KMS-11 (cell line): ENCODE measurements around the gene HSF2BP.
A peak's percentile ranks its signal among the peaks of the same experiment; 100 is the strongest.
"Not testable (repeated sequence)": the region's sequence is repeated elsewhere in the genome, so short reads cannot be mapped to it uniquely, and the experiment has no call there.

Experiments
- H2AFZ ChIP-seq: fragments of 200-600 bp; sonication (generic); 2 replicates; pipeline ENCODE4 v1.6.1; 2016; ENCODE audit warnings: antibody characterized with exemption, mixed run types, low read depth
- H3K27ac ChIP-seq: fragments of 200-600 bp; sonication (generic); 2 replicates; pipeline ENCODE4 v1.6.1; 2016; ENCODE audit warnings: mild to moderate bottlenecking, mixed run types
- H3K27me3 ChIP-seq: fragments of 200-600 bp; sonication (generic); 2 replicates; pipeline ENCODE4 v1.6.1; 2017; ENCODE audit warnings: mild to moderate bottlenecking, low read depth, mixed run types, moderate library complexity; ENCODE audit not compliant: insufficient read depth
- H3K36me3 ChIP-seq: fragments of 200-600 bp; sonication (generic); 2 replicates; pipeline ENCODE4 v1.6.1; 2017; ENCODE audit warnings: mild to moderate bottlenecking, mixed run types; ENCODE audit not compliant: insufficient read depth
- H3K4me1 ChIP-seq: fragments of 200-600 bp; sonication (generic); 2 replicates; pipeline ENCODE4 v1.6.1; 2016; ENCODE audit warnings: mild to moderate bottlenecking, low read depth, mixed run types; ENCODE audit not compliant: poor library complexity, severe bottlenecking
- H3K4me2 ChIP-seq: fragments of 200-600 bp; sonication (generic); 2 replicates; pipeline ENCODE4 v1.7.0; 2016; ENCODE audit warnings: mild to moderate bottlenecking, mixed run types
- H3K4me3 ChIP-seq: fragments of 200-600 bp; sonication (generic); IDR thresholded peaks from 2 replicates; pipeline ENCODE4 v1.6.1; 2017; ENCODE audit warnings: low read depth, low read length, mixed read lengths; ENCODE audit not compliant: insufficient read depth
- H3K79me2 ChIP-seq: fragments of 200-600 bp; sonication (generic); 2 replicates; pipeline ENCODE4 v1.6.1; 2016; ENCODE audit warnings: low read depth, mixed run types; ENCODE audit not compliant: insufficient read depth
- H3K9ac ChIP-seq: fragments of 200-600 bp; sonication (generic); 2 replicates; pipeline ENCODE4 v1.6.1; 2016; ENCODE audit warnings: mild to moderate bottlenecking, mixed run types
- H4K20me1 ChIP-seq: fragments of 200-600 bp; sonication (generic); 2 replicates; pipeline ENCODE4 v1.6.1; 2016; ENCODE audit warnings: mild to moderate bottlenecking, mixed run types; ENCODE audit not compliant: insufficient read depth
- TF ChIP-seq, protein P1 (sequence below): fragments of 200-600 bp; sonication (generic); conservative IDR thresholded peaks from 2 replicates; pipeline ENCODE4 v1.6.1; 2017; ENCODE audit warnings: low read depth, mild to moderate bottlenecking, antibody characterized with exemption, low read length, moderate library complexity, mixed read lengths

HSF2BP gene

DNA sequence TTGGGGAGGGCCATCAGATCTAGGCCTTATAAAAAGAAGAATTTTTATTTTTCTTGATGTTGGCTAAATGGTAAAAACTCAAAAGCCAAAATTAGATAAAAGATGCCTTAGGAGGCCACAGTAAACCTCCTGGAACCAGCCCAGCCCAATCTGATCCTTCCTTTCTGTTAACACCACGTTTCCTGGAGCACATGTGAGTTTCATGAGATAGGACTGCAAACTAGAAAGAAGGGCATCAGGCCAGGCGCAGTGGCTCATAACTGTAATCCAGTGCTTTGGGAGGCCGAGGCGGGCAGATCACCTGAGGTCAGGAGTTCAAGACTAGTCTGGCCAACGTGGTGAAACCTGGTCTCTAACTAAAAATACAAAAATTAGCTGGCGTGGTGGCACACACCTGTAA, 6.7 kb downstream of the HSF2BP start:
- H3K9ac ChIP-seq, result no peak overlapping the region
- no peaks in the 10 kb centered on the region for H3K36me3 ChIP-seq
- H3K79me2 ChIP-seq, result no peaks in the 10 kb centered on the region
- H3K4me1 ChIP-seq, result no peaks in the 10 kb centered on the region
- H3K4me2 ChIP-seq, result no peak overlapping the region
- no peak overlapping the region for H3K27ac ChIP-seq
- TF ChIP-seq, protein P1, sequence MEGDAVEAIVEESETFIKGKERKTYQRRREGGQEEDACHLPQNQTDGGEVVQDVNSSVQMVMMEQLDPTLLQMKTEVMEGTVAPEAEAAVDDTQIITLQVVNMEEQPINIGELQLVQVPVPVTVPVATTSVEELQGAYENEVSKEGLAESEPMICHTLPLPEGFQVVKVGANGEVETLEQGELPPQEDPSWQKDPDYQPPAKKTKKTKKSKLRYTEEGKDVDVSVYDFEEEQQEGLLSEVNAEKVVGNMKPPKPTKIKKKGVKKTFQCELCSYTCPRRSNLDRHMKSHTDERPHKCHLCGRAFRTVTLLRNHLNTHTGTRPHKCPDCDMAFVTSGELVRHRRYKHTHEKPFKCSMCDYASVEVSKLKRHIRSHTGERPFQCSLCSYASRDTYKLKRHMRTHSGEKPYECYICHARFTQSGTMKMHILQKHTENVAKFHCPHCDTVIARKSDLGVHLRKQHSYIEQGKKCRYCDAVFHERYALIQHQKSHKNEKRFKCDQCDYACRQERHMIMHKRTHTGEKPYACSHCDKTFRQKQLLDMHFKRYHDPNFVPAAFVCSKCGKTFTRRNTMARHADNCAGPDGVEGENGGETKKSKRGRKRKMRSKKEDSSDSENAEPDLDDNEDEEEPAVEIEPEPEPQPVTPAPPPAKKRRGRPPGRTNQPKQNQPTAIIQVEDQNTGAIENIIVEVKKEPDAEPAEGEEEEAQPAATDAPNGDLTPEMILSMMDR, result no peak
- H2AFZ ChIP-seq, result no peak overlapping the region
- no peak overlapping the region for H3K4me3 ChIP-seq
- no peaks in the 10 kb centered on the region for H4K20me1 ChIP-seq
- no peaks in the 10 kb centered on the region for H3K27me3 ChIP-seq

DNA sequence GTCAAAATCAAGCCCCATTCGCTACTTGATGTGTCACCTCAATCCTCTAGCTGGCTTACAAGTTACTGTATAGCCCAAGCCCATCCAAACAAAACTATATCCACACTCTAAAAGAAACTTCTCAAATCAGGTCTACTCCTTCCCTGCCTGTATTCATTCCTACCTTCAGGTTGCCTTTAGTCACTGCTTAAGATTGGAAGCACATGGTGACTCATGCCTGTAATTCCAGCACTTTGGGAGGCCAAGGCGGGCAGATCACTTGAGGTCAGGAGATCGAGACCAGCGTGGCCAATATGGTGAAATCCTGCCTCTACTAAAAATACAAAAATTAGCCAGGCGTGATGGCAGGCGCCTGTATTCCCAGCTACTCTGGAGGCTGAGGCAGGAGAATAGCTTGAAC, 7.4 kb downstream of the HSF2BP start:
- not testable (repeated sequence) for H2AFZ ChIP-seq, H4K20me1 ChIP-seq, H3K36me3 ChIP-seq, H3K4me2 ChIP-seq, H3K4me3 ChIP-seq, H3K4me1 ChIP-seq, H3K27me3 ChIP-seq, H3K27ac ChIP-seq, H3K9ac ChIP-seq, H3K79me2 ChIP-seq

DNA sequence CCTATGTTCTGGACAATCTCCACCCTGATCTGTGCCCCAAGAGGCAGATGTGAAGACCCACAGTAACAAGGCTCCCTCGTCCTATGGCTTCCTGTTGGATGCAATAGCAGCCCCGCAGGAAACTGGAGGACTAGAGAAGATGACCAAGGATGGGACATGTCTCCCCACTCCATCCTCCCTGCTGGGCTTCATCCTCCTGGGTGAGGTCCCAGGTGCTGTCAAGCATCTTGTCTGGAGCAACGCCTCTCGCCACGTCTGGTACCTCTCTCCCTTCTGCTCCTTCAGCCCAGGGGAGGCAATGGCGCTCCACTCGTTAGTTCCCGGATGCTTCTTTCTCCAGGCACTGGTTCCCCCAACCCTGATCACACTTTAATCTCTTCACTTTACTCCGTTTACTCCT, 11.1 kb downstream of the HSF2BP start:
- Histone ChIP-seq H3K36me3 (no peaks in the 10 kb centered on the region), H3K4me2 (no peak overlapping the region), H2AFZ (no peak overlapping the region), H3K27ac (no peak overlapping the region), H3K27me3 (no peaks in the 10 kb centered on the region), H3K4me1 (peaks cover 23% of the 10 kb centered on the region), H3K9ac (no peak overlapping the region), H3K4me3 (no peak overlapping the region), H4K20me1 (no peaks in the 10 kb centered on the region), H3K79me2 (no peaks in the 10 kb centered on the region)
- TF ChIP-seq, protein P1, result no peak

DNA sequence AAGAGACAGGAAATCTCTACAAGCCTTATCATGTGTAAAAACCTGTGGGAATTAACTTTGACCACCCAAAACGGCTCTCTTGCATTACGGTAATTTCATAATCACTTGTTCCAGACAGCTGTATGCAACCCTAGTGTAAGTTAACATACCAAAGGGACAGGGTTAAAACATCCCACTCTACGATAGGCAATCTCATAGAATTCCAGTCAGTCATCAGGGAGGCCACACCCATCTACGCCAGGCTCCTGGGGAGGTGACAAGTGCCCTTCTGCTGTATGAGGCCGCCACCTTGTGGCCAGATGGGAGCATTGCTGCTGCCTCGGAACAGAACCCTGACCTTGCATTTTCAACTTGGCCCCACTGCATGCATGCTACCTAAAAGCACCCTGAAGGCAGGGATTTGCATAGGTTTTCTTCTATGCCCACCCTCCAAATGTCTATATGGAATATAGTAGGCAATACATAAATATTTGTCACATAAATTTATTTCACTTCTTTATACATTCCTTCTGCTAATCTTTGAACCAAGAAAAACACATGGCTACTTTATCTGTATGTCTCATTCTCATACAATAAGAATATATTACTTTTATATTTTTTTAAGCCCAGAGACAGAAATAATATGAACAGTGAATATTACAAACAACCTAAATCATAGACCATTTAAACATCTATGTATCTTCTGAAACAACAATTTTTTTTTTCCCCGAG, 12.6 kb downstream of the HSF2BP start:
- Histone ChIP-seq H4K20me1 (no peaks in the 10 kb centered on the region), H3K4me1 (peaks cover 23% of the 10 kb centered on the region), H3K36me3 (no peaks in the 10 kb centered on the region), H3K4me2 (peak overlapping the region; percentile 45; the same call in 1 of the 2 replicates), H3K27ac (no peak overlapping the region; the same call in 1 of the 2 replicates), H3K79me2 (no peaks in the 10 kb centered on the region), H3K9ac (no peak overlapping the region), H3K4me3 (no peak overlapping the region), H2AFZ (no peak overlapping the region), H3K27me3 (no peaks in the 10 kb centered on the region)
- TF ChIP-seq, protein P1, result peak; percentile 100

DNA sequence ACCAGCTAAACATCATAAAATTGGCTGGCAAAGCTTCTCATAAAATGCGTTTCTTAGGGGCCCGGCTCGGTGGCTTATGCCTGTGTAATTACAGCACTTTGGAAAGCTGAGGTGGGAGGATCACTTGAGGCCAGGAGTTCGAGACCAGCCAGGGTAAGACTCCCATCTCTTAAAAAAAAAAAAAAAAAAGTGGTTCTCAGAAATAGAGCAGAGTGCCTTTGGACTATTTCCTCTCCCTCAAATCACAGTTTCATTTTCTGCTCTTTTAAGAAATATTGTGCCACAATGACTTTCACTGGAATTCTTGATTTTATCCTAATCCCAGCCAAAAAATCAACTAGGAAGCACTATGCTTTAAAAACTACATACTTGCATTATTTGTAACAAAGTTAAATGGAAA, 13.3 kb downstream of the HSF2BP start:
- Histone ChIP-seq H3K9ac (no peak overlapping the region), H3K4me3 (no peak overlapping the region), H4K20me1 (no peaks in the 10 kb centered on the region), H3K4me2 (peak overlapping the region; percentile 45; the same call in 1 of the 2 replicates), H3K79me2 (no peaks in the 10 kb centered on the region), H3K27me3 (no peaks in the 10 kb centered on the region), H3K4me1 (peaks cover 23% of the 10 kb centered on the region), H3K36me3 (no peaks in the 10 kb centered on the region), H3K27ac (peak overlapping the region; percentile 3; the same call in 1 of the 2 replicates), H2AFZ (peak overlapping the region; percentile 1; the same call in 1 of the 2 replicates)
- TF ChIP-seq, protein P1, result no peak
